Osteoblast (primary cell): ENCODE data around the gene ATG5. TPM values are rescaled to one million over a fixed set of nuclear protein-coding genes. Genes with fewer than 3 reads are reported as not detected.

Experiments used
- DNase-seq: peaks from one replicate; pipeline ENCODE4 v3.0.0; 2011; ENCODE audit warnings: low spot score, mixed read lengths; ENCODE audit not compliant: insufficient read length; ENCODE audit errors: missing footprints
- H2AFZ ChIP-seq: 2 replicates; pipeline ENCODE4 v1.6.0; 2011; ENCODE audit warnings: mild to moderate bottlenecking, low read length
- H3K27ac ChIP-seq: 2 replicates; pipeline ENCODE4 v1.5.1; 2011; ENCODE audit warnings: mild to moderate bottlenecking, low read depth, low read length, moderate library complexity
- H3K27me3 ChIP-seq: 2 replicates; pipeline ENCODE4 v1.6.0; 2012; ENCODE audit warnings: mild to moderate bottlenecking, control low read depth, inconsistent platforms, low read length, moderate library complexity; ENCODE audit not compliant: insufficient read depth
- H3K36me3 ChIP-seq: 2 replicates; pipeline ENCODE4 v1.5.1; 2011; ENCODE audit warnings: mild to moderate bottlenecking, low read length, control low read depth, moderate library complexity; ENCODE audit not compliant: insufficient read depth
- H3K4me1 ChIP-seq: 2 replicates; pipeline ENCODE4 v1.5.1; 2011; ENCODE audit warnings: mild to moderate bottlenecking, low read length, control low read depth, moderate library complexity; ENCODE audit not compliant: insufficient read depth
- H3K4me2 ChIP-seq: 2 replicates; pipeline ENCODE4 v1.6.0; 2011; ENCODE audit warnings: mild to moderate bottlenecking, low read length; ENCODE audit not compliant: insufficient read depth
- H3K4me3 ChIP-seq: fragments of 200-600 bp; sonication (generic); 3 replicates; pipeline ENCODE4 v1.5.1; 2012; ENCODE audit warnings: mild to moderate bottlenecking, low read length, inconsistent platforms; ENCODE audit not compliant: insufficient read depth
- H3K79me2 ChIP-seq: 2 replicates; pipeline ENCODE4 v1.6.0; 2012; ENCODE audit warnings: mild to moderate bottlenecking, low read length, control low read depth, inconsistent platforms; ENCODE audit not compliant: insufficient read depth
- H3K9me3 ChIP-seq: 2 replicates; pipeline ENCODE4 v1.5.1; 2011; ENCODE audit warnings: low read depth, low read length, control low read depth
- H4K20me1 ChIP-seq: 2 replicates; pipeline ENCODE4 v1.6.0; 2012; ENCODE audit warnings: mild to moderate bottlenecking, low read length, control low read depth; ENCODE audit not compliant: insufficient read depth
- total RNA-seq: library from RNA; depleted of rRNA; stranded (reverse); fragments of >200 nt; gene quantifications from 2 replicates; pipeline ENCODE4 v1.2.3, GENCODE V29; 2012
- TF ChIP-seq, protein P1 (sequence below): IDR thresholded peaks from 2 replicates; pipeline ENCODE4 v1.5.1; 2011; ENCODE audit warnings: mild to moderate bottlenecking, low read depth, low read length, moderate library complexity; ENCODE audit errors: extremely low read depth

Gene ATG5
- total RNA-seq, 1 donor = 59.0 TPM

DNA sequence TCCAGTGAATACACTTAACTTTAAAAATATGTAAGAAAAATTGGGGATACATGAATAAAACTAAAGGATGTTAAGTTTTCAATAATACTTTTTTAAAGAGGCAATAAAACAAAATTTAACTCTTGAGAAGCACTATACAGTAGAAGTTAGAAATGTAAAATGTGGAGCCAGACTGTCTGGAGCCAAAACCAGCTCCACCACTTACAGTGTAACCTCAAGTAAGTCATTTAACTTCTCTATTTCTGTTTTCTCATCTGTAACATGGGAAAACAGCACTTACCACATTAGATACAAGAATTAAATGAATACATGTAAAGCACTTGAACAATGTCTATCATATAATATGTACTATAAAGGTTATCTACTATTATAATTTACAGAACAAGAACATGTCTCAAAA, 6.7 kb downstream of the ATG5 start:
- Histone ChIP-seq H3K9me3 (no peaks in the 10 kb centered on the region), H3K4me1 (peaks cover 10% of the 10 kb centered on the region), H3K4me2 (no peak overlapping the region), H3K36me3 (peaks cover 14% of the 10 kb centered on the region), H2AFZ (no peak overlapping the region), H3K27ac (no peak overlapping the region), H3K4me3 (no peak overlapping the region), H4K20me1 (peaks cover 14% of the 10 kb centered on the region), H3K79me2 (peaks cover 81% of the 10 kb centered on the region), H3K27me3 (no peaks in the 10 kb centered on the region)
- TF ChIP-seq, protein P1, sequence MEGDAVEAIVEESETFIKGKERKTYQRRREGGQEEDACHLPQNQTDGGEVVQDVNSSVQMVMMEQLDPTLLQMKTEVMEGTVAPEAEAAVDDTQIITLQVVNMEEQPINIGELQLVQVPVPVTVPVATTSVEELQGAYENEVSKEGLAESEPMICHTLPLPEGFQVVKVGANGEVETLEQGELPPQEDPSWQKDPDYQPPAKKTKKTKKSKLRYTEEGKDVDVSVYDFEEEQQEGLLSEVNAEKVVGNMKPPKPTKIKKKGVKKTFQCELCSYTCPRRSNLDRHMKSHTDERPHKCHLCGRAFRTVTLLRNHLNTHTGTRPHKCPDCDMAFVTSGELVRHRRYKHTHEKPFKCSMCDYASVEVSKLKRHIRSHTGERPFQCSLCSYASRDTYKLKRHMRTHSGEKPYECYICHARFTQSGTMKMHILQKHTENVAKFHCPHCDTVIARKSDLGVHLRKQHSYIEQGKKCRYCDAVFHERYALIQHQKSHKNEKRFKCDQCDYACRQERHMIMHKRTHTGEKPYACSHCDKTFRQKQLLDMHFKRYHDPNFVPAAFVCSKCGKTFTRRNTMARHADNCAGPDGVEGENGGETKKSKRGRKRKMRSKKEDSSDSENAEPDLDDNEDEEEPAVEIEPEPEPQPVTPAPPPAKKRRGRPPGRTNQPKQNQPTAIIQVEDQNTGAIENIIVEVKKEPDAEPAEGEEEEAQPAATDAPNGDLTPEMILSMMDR = no peak
- no peak for DNase-seq

GRCh38 chr6:106318061-106318460, 7.5 kb downstream of the ATG5 start:
- no peak overlapping the region for H3K27ac ChIP-seq
- H4K20me1 ChIP-seq = peaks cover 14% of the 10 kb centered on the region
- H3K4me3 ChIP-seq = no peak overlapping the region
- DNase-seq = no peak
- peaks cover 5% of the 10 kb centered on the region for H3K4me1 ChIP-seq
- no peak overlapping the region for H2AFZ ChIP-seq
- H3K9me3 ChIP-seq = no peaks in the 10 kb centered on the region
- no peak overlapping the region for H3K4me2 ChIP-seq
- H3K36me3 ChIP-seq = peaks cover 14% of the 10 kb centered on the region
- no peaks in the 10 kb centered on the region for H3K27me3 ChIP-seq
- TF ChIP-seq, protein P1 = no peak
- H3K79me2 ChIP-seq = peaks cover 78% of the 10 kb centered on the region

DNA sequence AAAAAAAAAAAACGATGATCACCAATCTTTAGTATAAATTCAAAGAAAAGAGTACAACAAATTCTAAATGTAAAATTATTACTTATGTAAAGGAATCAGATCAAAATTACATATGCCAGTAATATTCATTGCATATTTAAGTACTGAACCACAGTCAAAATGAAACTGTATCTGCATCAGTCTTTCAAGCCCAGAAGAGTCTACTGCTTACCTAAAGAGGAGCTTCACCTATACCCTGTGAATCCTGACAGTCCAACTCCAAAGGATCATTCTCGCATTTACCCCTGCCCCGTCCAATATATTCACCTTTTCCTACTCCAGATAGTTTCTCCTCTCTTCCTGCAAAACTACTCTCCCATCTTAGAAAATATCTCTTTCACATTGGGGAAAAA, 9.2 kb downstream of the ATG5 start:
- Histone ChIP-seq H2AFZ (no peak overlapping the region), H3K27ac (no peak overlapping the region), H4K20me1 (peaks cover 11% of the 10 kb centered on the region), H3K4me1 (peaks cover 13% of the 10 kb centered on the region), H3K4me2 (peak overlapping the region; percentile 25), H3K9me3 (no peaks in the 10 kb centered on the region), H3K27me3 (no peaks in the 10 kb centered on the region), H3K4me3 (no peak overlapping the region), H3K79me2 (peaks cover 75% of the 10 kb centered on the region), H3K36me3 (peaks cover 14% of the 10 kb centered on the region)
- DNase-seq = no peak
- TF ChIP-seq, protein P1 = no peak

DNA sequence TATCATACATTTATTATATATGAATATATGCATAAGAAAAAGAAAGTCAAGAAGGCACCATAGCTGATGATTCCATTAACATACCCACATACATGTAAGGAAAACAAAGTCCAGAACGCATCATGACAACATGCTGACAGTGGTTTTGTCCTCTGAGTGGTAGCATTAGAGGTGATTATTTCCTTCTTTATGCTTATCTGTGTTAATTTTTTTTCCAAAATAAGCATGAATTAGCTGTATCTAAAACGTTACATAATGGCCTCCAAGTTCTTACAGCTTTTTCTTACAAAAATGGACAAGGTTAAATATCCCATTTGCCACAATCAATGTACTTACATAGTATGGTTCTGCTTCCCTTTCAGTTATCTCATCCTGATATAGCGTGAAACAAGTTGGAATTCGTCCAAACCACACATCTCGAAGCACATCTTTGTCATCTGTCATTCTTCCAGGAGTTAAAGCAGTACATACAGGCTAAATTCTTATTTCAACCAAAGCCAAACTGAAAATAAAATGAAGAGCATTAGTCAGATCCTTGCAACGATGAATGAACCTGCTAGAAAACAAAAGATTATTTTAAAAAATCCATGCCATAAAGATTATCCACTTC, 9.7 kb downstream of the ATG5 start:
- Histone ChIP-seq H3K4me3 (no peak overlapping the region), H3K4me2 (no peak overlapping the region), H3K27ac (no peak overlapping the region), H4K20me1 (peaks cover 9% of the 10 kb centered on the region), H3K79me2 (peaks cover 75% of the 10 kb centered on the region), H3K4me1 (peaks cover 15% of the 10 kb centered on the region), H3K27me3 (no peaks in the 10 kb centered on the region), H3K36me3 (peaks cover 14% of the 10 kb centered on the region), H2AFZ (no peak overlapping the region), H3K9me3 (no peaks in the 10 kb centered on the region)
- TF ChIP-seq, protein P1 = no peak
- DNase-seq = no peak
